NCI-H345 (cell line): ENCODE data around the gene TGIF2.
"Not testable (repeated sequence)": the region's sequence is repeated elsewhere in the genome, so short reads cannot be mapped to it uniquely, and the experiment has no call there.

Experiments used
- DNase-seq: peaks from one replicate; lab custom pipeline; 2025; lab: John Stamatoyannopoulos, UW

Gene TGIF2

GRCh38 chr20:36547186-36548005 is 26.0 kb upstream of the TGIF2 start:
- no peak for DNase-seq

GRCh38 chr20:36548006-36548315 is 25.4 kb upstream of the TGIF2 start:
- no peak for DNase-seq

GRCh38 chr20:36548704-36549627 is 24.4 kb upstream of the TGIF2 start:
- DNase-seq, result no peak

GRCh38 chr20:36549628-36549941 is 23.8 kb upstream of the TGIF2 start:
- no peak for DNase-seq

- no peak for DNase-seq
Measured at GRCh38 chr20:36549942-36550789, 23.2 kb upstream of the TGIF2 start.

- no peak for DNase-seq
Measured at GRCh38 chr20:36550790-36551299, 22.6 kb upstream of the TGIF2 start.

GRCh38 chr20:36555248-36555647 is 18.1 kb upstream of the TGIF2 start:
- no peak for DNase-seq

- no peak for DNase-seq
Measured at GRCh38 chr20:36562724-36563123, 10.7 kb upstream of the TGIF2 start.

GRCh38 chr20:36563374-36563773 is 10.0 kb upstream of the TGIF2 start:
- no peak for DNase-seq

- DNase-seq, result not testable (repeated sequence)
Measured at GRCh38 chr20:36564078-36564725, 9.2 kb upstream of the TGIF2 start.

GRCh38 chr20:36564726-36565121 is 8.7 kb upstream of the TGIF2 start:
- not testable (repeated sequence) for DNase-seq

GRCh38 chr20:36565520-36565919 is 7.9 kb upstream of the TGIF2 start:
- DNase-seq, result no peak

GRCh38 chr20:36569847-36570429 is 3.5 kb upstream of the TGIF2 start:
- no peak for DNase-seq

- no peak for DNase-seq
Measured at GRCh38 chr20:36571564-36572504, 1.6 kb upstream of the TGIF2 start.

- no peak for DNase-seq
Measured at GRCh38 chr20:36572701-36573102, 695 bp upstream of the TGIF2 start.

GRCh38 chr20:36573798-36574365 is 485 bp downstream of the TGIF2 start:
- no peak for DNase-seq

GRCh38 chr20:36574366-36575135 is 1.2 kb downstream of the TGIF2 start:
- peak; percentile 15 for DNase-seq

GRCh38 chr20:36576081-36576445 is 2.7 kb downstream of the TGIF2 start:
- DNase-seq, result no peak
